ENCODE results near the gene RPL22. TPM values are rescaled to one million over a fixed set of nuclear protein-coding genes. Genes with fewer than 3 reads are reported as not detected.

The RPL22 gene
- total RNA-seq: 153 and 194 TPM in 2 replicates

DNA sequence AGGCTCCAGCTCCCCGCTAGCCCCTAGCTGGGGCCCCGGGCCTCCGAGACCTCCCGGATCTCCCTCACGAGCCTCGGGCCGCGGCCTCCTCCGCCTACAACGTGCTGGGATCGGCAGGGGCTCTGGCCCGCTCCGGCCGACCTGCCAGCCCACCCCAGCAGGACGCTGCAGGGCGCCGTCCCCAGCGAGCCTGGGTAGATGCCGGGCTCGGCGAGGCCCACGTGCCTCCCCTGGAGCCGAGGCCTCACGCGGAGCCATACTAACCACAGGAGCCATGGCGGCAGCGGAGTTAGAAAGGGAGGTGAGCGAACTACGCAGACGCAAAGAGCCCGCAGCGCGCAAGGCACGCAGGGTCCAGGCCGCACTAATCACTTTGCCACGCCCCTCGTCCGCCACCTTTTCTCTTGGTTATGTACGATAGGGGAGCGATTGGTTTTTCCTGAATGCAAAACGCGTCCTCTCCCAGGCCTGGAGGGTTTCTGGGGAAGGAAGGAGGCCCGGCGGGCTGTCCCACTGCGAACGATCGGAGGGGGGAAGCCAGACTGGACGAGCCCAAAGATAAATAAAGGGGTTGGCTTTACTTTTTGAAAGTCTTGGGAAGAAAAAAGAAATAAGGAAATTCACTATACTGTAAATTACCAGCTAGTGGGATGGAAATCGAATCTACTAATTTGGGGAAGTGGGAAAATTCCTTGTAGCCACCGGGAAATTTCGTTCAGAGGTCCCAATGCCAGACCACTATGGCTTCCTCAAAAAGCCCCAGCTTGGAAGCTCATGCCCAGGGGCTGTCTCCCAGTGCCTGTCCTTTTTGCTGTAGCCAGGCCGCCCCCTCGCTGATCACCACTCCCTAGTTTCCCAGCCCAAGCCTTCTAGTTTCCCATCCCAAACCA, at the start of gene RPL22:
Gene RPL22 (minus strand): TSS at position 298 of the 890 bp plus-strand sequence. CDS start 22 bp downstream, at position 276.
- Histone ChIP-seq H3K36me3 (ENCODE audit: control insufficient read depth, insufficient read depth, low read length) (peaks cover 9% of the 10 kb centered on the region), H3K27me3 (ENCODE audit: control insufficient read depth, insufficient read depth, low read length) (no peaks in the 10 kb centered on the region), H3K4me3 (ENCODE audit: low read depth, low read length) (peak within 1 kb of the TSS; percentile 97)
- no peak for FAIRE-seq
- no peak for TF ChIP-seq CTCF (IDR thresholded peaks at IDR 0.05; ENCODE audit: insufficient read depth, low read length, severe bottlenecking)
- peak; percentile 95 for DNase-seq (ENCODE audit: low read depth)

DNA sequence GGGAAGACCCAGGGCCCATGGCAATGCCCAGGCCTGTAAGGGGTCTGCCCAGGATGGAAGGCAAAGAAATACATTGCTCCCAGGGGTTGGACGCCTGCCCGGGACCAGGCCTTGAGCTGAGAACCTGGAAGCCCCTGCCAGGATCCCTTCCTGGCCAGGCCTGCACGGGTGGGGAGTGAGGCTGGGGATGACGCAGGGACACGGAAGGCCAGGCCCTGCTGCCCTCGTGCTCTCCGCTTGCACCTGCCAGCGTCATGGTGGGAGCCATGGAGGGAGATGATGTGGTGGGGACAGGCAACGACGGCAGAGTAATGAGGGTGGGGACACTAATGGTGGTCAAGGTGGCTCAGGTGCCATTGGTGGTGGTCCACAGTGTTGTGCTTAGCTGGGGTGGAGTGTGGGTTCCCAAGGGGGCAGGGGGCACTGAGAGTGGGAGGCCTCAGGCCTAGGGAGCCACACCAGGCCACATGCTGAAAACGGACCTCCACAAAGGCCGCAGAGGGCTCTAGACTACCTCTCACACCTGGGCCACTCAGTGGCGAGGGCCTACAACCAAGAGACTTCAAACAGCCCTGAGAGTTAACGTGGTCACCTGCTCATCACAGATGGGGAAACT, 48.9 kb upstream of the RPL22 start:
- Histone ChIP-seq H3K27me3 (ENCODE audit: control insufficient read depth, insufficient read depth, low read length) (peaks cover 14% of the 10 kb centered on the region), H3K4me3 (ENCODE audit: low read depth, low read length) (no peak overlapping the region), H3K36me3 (ENCODE audit: control insufficient read depth, insufficient read depth, low read length) (peaks cover 5% of the 10 kb centered on the region)
- DNase-seq (ENCODE audit: low read depth) (no peak), FAIRE-seq (no peak)
- TF ChIP-seq CTCF (IDR thresholded peaks at IDR 0.05; ENCODE audit: insufficient read depth, low read length, severe bottlenecking): no peak

GRCh38 chr1:6247651-6248050, 48.3 kb upstream of the RPL22 start:
- Histone ChIP-seq H3K36me3 (ENCODE audit: control insufficient read depth, insufficient read depth, low read length) (peaks cover 2% of the 10 kb centered on the region), H3K27me3 (ENCODE audit: control insufficient read depth, insufficient read depth, low read length) (peaks cover 20% of the 10 kb centered on the region), H3K4me3 (ENCODE audit: low read depth, low read length) (no peak overlapping the region)
- TF ChIP-seq CTCF (IDR thresholded peaks at IDR 0.05; ENCODE audit: insufficient read depth, low read length, severe bottlenecking): no peak
- no peak for DNase-seq (ENCODE audit: low read depth)
- no peak for FAIRE-seq

DNA sequence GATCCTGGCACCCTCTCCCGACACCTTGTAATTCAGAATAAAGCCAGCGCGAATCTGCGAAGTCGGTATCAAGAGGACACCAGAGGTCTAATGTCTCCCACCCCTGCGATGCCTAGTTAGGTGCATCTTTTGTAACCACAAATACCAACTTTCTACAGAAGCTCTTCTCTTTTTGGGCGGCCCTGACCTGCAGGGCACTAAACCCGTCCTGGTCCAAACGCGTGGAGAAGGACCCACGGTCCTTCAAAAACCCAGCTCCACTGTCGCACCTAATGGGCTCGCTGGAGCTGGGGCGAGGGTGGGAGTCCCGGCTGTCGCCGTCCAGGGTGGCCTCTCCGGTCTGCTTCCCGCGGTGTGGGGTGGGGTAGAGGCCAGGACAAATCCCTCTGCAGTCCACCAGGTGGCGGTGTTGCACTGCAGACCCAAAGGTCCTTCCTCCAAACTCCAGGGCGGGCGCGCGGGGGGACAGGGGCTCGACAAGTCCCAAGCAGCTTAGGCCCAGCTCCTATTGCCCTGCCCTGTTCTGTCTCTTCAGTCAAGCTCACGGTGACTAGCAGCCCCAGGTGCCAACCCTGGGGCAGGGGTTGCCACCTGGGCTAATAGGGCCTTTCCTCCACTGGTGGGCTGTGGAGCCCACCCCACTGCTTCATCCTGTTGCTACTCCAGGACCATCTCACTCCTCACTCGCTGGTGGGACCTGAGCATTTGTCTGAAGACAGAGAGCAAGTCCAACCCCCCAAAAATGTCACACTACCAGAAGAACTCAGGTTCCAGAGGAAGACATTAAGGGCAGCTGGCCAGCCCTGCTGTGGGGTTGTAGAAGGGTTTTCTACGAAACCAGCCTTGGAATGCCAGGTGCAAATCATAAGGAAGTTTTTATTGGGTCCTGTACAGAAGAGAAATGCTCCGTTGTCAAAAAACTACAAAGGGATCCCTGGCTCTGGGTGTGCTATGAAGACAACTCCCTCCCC, 47.4 kb upstream of the RPL22 start:
- Histone ChIP-seq H3K36me3 (ENCODE audit: control insufficient read depth, insufficient read depth, low read length) (peaks cover 1% of the 10 kb centered on the region), H3K4me3 (ENCODE audit: low read depth, low read length) (no peak overlapping the region), H3K27me3 (ENCODE audit: control insufficient read depth, insufficient read depth, low read length) (peaks cover 22% of the 10 kb centered on the region)
- peak; percentile 95 for TF ChIP-seq CTCF (IDR thresholded peaks at IDR 0.05; ENCODE audit: insufficient read depth, low read length, severe bottlenecking)
- DNase-seq (ENCODE audit: low read depth) (peak; percentile 52), FAIRE-seq (no peak)

DNA sequence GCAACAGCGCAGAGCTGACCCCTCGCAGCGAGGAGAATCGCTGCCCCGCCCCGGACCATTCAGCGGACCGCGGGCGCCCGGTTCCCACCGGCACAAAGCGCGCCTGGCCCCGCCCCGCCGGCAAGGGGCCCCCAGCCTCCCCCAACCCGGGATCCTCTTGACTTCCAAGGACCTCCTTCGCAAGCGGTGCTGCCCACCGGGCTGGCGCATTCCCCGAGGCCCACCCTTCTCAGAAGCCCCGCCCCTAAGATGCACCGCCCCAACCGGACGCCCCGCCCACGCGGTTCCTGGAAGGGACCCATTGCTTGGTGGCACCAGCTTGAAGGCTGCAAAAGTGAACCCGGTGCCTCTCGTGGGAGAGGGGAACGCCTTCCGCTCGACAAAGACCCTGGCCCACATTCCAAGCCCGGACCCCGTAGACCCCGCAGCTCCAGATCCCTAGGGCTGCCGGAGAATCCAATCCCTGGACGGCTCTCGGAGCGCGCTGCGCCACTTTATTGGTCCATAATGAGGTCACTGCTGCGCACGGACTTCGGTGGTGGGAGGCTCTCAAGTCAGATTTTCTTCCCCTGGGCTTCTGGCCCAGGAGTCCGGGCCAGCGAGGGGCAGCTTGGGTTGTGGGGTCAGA, 46.6 kb upstream of the RPL22 start:
- no peak for DNase-seq (ENCODE audit: low read depth)
- Histone ChIP-seq H3K27me3 (ENCODE audit: control insufficient read depth, insufficient read depth, low read length) (peaks cover 29% of the 10 kb centered on the region), H3K36me3 (ENCODE audit: control insufficient read depth, insufficient read depth, low read length) (peaks cover under 1% of the 10 kb centered on the region), H3K4me3 (ENCODE audit: low read depth, low read length) (peak overlapping the region; percentile 27)
- no peak for FAIRE-seq
- no peak for TF ChIP-seq CTCF (IDR thresholded peaks at IDR 0.05; ENCODE audit: insufficient read depth, low read length, severe bottlenecking)
